Measurements from ENCODE around the gene FHOD3.

Gene FHOD3

GRCh38 chr18:36531636-36532035 lies 234.1 kb downstream of the FHOD3 start:
- TF ChIP-seq CTCF (IDR thresholded peaks at IDR 0.05; ENCODE audit: extremely low read depth, missing control alignments): no peak
- DNase-seq (ENCODE audit: low spot score): no peak

- no peak for TF ChIP-seq CTCF (IDR thresholded peaks at IDR 0.05; ENCODE audit: extremely low read depth, missing control alignments)
- no peak for DNase-seq (ENCODE audit: low spot score)
Observed at GRCh38 chr18:36532394-36532793, 234.9 kb downstream of the FHOD3 start.

GRCh38 chr18:36532815-36533214 lies 235.3 kb downstream of the FHOD3 start:
- no peak for DNase-seq (ENCODE audit: low spot score)

GRCh38 chr18:36533446-36534153 lies 236.1 kb downstream of the FHOD3 start:
- no peak for TF ChIP-seq CTCF (IDR thresholded peaks at IDR 0.05; ENCODE audit: extremely low read depth, missing control alignments)
- no peak for DNase-seq (ENCODE audit: low spot score)

More at GRCh38 chr18:36532815-36533214, 235.3 kb downstream of the FHOD3 start:
- TF ChIP-seq CTCF (IDR thresholded peaks at IDR 0.05; ENCODE audit: extremely low read depth, missing control alignments): no peak

GRCh38 chr18:36534154-36534688 lies 236.7 kb downstream of the FHOD3 start:
- TF ChIP-seq CTCF (IDR thresholded peaks at IDR 0.05; ENCODE audit: extremely low read depth, missing control alignments): no peak
- DNase-seq (ENCODE audit: low spot score): peak; percentile 18

GRCh38 chr18:36535202-36535935 lies 237.9 kb downstream of the FHOD3 start:
- TF ChIP-seq CTCF (IDR thresholded peaks at IDR 0.05; ENCODE audit: extremely low read depth, missing control alignments): no peak
- DNase-seq (ENCODE audit: low spot score): no peak

GRCh38 chr18:36536426-36536825 lies 238.9 kb downstream of the FHOD3 start:
- DNase-seq (ENCODE audit: low spot score): no peak
- no peak for TF ChIP-seq CTCF (IDR thresholded peaks at IDR 0.05; ENCODE audit: extremely low read depth, missing control alignments)

Measured in GM20000 (cell line).